ENCODE data around the gene MALT1.

Gene MALT1

GRCh38 chr18:58653814-58654509 is 17.3 kb upstream of the MALT1 start:
- no peak for DNase-seq

DNA sequence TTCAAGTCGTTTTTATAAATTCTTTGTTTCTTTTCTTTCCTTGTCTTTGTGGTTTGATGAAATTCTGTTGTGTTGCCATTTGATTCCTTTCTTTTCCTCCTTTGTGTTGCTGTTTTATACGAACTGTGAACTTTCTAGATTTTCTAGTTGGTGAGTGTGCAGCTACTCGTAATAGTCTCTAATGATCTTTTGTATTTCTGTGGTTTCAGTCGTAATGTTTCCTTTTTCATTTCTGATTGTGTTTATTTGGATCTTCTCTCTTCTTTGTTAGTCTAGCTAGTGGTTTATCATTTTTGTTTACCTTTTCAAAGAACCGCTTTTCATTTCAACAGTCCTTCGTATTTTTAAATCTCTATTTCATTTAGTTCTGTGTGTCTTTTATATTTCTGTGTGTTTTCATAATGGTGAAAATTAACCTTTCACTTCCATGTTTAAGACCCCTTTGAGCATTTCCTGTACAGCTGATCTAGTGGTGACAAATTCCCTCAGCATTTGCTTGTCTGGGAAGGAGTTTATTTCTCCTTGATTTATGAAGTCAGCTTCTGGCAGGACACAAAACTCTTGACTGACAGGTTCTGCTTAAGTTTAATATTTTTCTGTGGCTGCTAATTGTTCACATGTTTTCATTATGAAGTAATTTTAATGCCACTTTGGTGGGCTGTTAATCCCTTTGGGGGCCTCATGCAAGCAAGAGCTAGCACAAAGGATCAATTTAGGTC is 16.2 kb upstream of the MALT1 start:
- DNase-seq = no peak

GRCh38 chr18:58657081-58657480 is 14.2 kb upstream of the MALT1 start:
- no peak for DNase-seq

- no peak for DNase-seq
These were observed 13.8 kb upstream of the MALT1 start for GRCh38 chr18:58657494-58657893.

GRCh38 chr18:58659691-58660090 is 11.6 kb upstream of the MALT1 start:
- DNase-seq = no peak

DNA sequence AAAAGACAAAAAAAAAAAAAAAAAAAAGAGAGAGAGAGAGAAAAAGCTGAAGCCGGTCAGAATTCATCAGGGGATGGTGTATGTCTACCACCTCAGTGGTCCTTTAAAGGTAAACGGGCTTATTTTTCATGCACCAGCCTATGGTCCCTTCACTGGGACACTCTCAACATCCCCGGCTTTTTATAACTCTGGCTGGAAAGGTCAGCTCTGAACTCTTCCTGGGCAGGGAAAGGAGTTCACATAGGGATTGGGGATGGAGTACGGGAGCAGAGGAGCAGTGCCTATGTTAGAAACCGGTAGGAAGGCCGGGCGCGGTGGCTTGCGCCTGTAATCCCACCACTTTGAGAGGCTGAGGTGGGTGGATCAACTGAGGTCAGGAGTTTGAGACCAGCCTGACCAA is 10.3 kb upstream of the MALT1 start:
- DNase-seq = no peak

GRCh38 chr18:58661423-58661822 is 9.8 kb upstream of the MALT1 start:
- no peak for DNase-seq

DNA sequence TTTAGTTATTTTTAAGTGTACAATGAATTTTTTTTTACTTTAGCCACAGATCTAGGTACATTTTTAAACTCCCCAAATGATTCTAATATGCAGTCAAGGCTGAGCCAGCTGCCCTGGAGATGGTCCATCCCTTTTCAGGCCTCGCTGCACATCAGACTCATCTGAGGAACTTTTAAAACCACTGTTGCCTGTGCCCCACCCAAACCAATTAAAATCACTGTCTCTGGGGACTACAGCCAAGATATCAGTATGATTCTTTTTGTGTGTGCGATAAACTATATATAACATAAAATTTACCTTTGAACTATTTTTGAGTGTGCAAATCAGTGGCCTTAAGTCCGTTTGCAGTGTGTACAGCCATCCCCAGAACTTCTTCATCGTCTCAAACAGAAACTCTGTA is 9.1 kb upstream of the MALT1 start:
- DNase-seq = no peak

DNA sequence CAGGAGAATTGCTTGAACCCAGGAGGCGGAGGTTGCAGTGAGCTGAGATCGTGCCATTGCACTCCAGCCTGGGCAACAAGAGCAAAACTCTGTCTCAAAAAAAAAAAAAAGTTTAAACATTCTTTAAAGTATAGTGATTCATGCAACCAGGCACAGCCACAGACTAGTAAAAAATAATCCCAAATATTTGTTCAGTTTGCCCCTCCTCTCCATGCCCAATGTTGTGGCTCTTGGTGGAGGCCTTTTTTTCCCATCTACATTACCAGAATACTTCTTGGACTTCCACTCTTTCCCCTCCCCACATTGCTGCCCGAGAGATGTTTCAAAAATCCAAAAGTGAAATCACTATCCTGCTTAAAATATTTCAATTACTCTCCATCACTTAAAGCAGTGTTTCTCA is 5.1 kb upstream of the MALT1 start:
- no peak for DNase-seq

DNA sequence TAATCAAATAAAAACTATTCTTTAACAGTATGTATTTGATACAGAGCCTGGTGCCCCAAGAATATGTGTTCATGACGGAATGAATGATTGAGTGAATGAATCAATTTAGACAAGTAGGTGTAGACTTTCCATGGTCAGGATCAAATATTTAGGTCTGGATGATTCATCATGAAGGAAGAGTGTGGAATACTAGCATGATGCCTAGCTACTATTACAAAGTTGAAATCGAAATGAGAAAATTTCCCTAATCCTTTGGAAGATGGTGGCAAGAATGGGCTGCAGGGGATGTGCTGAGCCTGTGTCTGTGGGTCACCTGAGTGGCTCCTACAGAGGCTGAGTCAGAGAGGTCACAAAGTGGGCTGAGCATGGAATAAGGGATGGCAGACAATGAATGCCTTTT is 3.1 kb upstream of the MALT1 start:
- no peak for DNase-seq

GRCh38 chr18:58668897-58669296 is 2.4 kb upstream of the MALT1 start:
- DNase-seq = no peak

GRCh38 chr18:58669731-58670378 is 1.4 kb upstream of the MALT1 start:
- DNase-seq = peak; percentile 92

GRCh38 chr18:58670404-58671110 is 708 bp upstream of the MALT1 start:
- peak; percentile 48 for DNase-seq

DNA sequence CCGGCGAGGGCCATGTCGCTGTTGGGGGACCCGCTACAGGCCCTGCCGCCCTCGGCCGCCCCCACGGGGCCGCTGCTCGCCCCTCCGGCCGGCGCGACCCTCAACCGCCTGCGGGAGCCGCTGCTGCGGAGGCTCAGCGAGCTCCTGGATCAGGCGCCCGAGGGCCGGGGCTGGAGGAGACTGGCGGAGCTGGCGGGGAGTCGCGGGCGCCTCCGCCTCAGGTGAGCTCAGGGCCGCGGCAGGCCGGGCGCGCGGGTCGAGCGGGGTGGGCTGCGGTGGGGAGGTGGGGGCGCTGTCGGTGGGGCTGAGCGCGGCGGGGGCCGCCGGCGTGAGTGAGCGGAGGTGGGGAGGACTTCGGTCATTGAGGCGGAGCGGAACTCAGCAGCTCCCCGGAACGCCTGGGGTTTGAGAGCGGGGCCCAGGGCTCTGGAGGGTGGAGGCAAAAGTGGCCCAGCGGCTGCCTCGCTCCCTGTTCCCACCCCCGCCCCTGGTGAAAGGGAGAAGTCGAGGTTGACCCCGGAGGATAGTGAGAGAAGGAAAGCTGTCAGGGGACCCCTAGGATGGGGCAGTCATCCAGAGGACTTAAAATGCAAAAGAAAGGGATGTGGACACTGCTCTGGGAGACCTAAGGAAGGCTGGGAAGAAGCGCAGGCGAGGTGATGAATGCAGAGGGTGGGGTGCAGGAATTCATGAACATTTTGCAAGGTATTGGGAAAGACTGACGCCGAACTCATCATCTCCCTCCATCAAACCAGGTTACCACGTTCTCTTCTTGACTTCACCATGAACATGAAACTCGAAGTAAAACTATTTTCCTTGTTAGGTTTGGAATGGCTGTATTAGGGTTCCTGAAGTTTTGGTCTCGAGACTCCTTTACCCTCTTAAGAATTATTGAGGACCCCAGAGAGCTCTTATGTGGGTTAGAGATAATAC is 633 bp downstream of the MALT1 start:
- peak; percentile 52 for DNase-seq

DNA sequence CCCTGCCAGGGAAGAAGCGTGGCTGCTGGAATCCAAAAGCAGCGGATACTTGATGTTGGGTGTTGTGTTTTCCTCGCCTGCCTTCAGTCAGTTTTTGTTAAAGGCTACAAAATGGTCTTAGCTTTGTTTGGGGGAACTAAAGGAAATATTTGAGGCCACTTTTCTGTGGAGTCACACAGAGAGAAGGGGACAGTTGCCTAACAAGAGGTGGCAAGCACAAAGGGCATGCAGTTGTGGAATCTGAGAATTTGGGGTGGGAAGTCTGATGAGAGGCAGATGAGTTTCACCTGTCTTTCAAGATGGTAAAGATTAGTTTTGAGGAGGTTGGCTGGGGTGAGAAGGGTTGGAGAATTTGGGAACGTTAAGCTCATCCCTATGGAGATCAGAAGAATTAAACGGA is 2.9 kb downstream of the MALT1 start:
- DNase-seq = no peak

DNA sequence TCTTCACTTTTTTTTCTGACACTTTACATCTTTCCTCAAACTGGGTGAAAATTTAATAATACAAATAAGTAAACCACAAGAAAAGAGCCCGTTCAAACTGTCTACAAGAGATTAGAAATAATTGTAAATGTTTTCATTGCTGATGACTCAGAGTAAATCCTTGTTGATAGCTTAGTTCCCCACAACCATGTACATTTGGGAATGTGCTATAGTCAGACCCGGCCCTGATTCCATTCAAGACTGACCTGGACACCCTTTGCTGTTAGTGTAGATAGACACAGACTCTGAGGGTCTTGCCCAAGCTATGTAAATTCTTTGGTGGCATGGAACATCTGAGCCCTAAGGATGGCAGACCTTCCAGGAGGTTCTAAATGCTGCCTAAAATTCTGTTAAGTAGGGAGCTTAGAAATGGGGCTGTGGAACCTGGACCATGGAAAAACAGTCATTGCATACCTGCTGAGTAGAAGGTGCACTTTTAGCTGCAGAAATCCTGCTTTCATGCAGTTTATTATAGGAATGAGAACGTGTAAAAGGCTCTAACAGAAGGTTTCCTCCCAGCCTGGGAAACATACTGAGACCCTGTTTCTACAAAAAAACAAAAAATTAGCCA is 3.7 kb downstream of the MALT1 start:
- no peak for DNase-seq

GRCh38 chr18:58676270-58676669 is 5.0 kb downstream of the MALT1 start:
- no peak for DNase-seq

DNA sequence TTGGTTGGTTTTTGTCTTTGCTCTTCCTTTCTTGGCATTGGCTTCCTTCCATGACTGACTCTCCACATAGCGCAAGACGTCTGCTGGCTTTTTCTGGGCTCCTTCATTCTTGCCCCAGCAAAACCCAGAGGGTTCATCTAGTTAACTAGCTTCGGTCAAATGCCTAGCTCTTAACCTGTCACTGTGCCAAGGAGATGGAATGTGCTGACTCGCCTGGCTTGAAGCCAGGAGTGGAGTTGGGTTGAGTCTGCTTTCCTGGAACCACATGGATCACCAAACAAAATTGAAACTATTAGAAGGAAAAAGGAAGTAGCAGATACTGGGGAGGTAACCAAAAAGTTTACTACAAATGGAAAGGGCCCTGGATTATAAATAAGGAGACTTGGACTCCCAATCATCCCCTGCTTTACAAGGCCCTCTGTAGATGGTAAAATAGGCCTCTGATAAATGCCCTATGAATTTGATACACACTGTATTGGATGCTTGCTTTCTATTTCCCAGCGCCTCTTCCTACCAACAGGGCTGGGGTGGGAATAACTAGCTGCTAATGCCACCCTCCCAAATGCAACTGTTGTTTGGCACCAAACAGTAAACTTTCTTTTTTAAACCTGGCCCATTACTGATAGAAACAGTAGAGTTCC is 11.3 kb downstream of the MALT1 start:
- no peak for DNase-seq

- no peak for DNase-seq
These were observed 16.6 kb downstream of the MALT1 start for GRCh38 chr18:58687871-58688308.

- no peak for DNase-seq
These were observed 19.0 kb downstream of the MALT1 start for GRCh38 chr18:58690259-58690658.

GRCh38 chr18:58691256-58691655 is 20.0 kb downstream of the MALT1 start:
- DNase-seq = no peak

Measured in NCI-H345 (cell line).